Prostate gland (tissue), 2 donors: ENCODE measurements around the gene KPNA1. TPM values are rescaled to one million over a fixed set of nuclear protein-coding genes. Genes with fewer than 3 reads are reported as not detected.

Source experiments
- DNase-seq: peaks from one replicate; pipeline ENCODE4 v3.0.0-alpha.2; 2019; ENCODE audit warnings: low spot score
- H3K27ac ChIP-seq, 2 donors: fragments of 200-600 bp; sonication (generic); 2 replicates each; pipeline ENCODE4 v1.5.1; 2017 to 2019
- H3K27me3 ChIP-seq: fragments of 200-600 bp; sonication (generic); replicated peaks from 2 replicates; pipeline ENCODE4 v1.5.1; 2019; ENCODE audit not compliant: insufficient read depth
- H3K36me3 ChIP-seq, 2 donors: fragments of 200-600 bp; sonication (generic); 1 replicate in 1 of 2; 2 replicates in 1 of 2; pipeline versions ENCODE4 v1.5.1 to v1.8.1; 2017 to 2019
- H3K4me1 ChIP-seq: fragments of 200-600 bp; sonication (generic); replicated peaks from 2 replicates; pipeline ENCODE4 v1.5.1; 2019
- H3K4me3 ChIP-seq, 2 donors: fragments of 200-600 bp; sonication (generic); 2 replicates each; pipeline ENCODE4 v1.5.1; 2017 to 2019
- H3K9me3 ChIP-seq: fragments of 200-600 bp; sonication (generic); 2 replicates; pipeline ENCODE4 v1.5.1; 2017
- POLR2A ChIP-seq: fragments of 450-650 bp; IDR thresholded peaks from one replicate; pipeline ENCODE4 v1.6.1; 2016; ENCODE audit warnings: antibody characterized with exemption, mild to moderate bottlenecking
- POLR2AphosphoS5 ChIP-seq: sonication (generic); formaldehyde crosslinking; IDR thresholded peaks from one replicate; pipeline ENCODE4 v1.6.1; 2017; ENCODE audit warnings: antibody characterized with exemption
- WGBS: methylation state at CpG from one replicate; pipeline ENCODE4 v1.1.5; 2018; 5-methylcytosine and 5-hydroxymethylcytosine counted together
- intact Hi-C: fragments of 100-400 bp; cut with DNase I; formaldehyde crosslinking; loops from one replicate; pipeline ENCODE4 v1.14.2; 2022
- total RNA-seq, 2 donors: library from RNA; depleted of rRNA; stranded (reverse); fragments of >200 nt; gene quantifications; one replicate each; pipeline ENCODE4 v1.1.0, GENCODE V29; 2016
- TF ChIP-seq, protein P1 (sequence below), 4 experiments: fragments of 200-600 bp in 2 of 4; fragments of 450-650 bp in 2 of 4; sonication (generic) in 2 of 4; IDR thresholded peaks; 1 replicate in 3 of 4; 2 replicates in 1 of 4; pipeline ENCODE4 v1.5.1; 2016 to 2019; ENCODE audit warnings: antibody characterized with exemption in 4 of 4, mild to moderate bottlenecking in 2 of 4, moderate library complexity in 2 of 4

Gene KPNA1
- total RNA-seq, 2 donors from 2014 or later, result 27.1 to 38.7 TPM

DNA sequence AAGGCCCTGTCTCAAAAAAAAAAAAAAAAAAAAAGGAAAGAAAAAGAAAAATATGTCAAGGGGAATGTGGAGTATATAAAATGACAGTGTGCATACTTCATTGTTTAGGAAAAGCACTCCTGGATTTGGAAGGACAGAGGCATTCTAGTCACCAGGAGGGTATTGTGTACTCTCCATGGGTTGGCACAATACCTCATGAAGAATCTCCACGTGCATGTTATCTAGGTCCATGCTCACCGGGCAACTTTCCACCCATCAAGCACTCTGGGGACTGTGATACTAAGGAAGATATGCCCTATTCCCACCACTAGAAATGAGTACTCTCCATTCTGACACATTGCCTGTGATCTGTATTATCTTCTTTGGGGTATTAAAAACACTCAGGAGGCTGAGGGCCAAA is 15.4 kb upstream of the KPNA1 start:
- intact Hi-C loops, result no loop called here
- Histone ChIP-seq H3K9me3 (no peaks in the 10 kb centered on the region), H3K27me3 (no peaks in the 10 kb centered on the region), H3K36me3 (peaks cover 0 to 5% of the 10 kb centered on the region in 2 donors), H3K27ac (no peak overlapping the region), H3K4me1 (no peaks in the 10 kb centered on the region), H3K4me3 (no peak overlapping the region)
- TF ChIP-seq POLR2AphosphoS5, result no peak
- TF ChIP-seq POLR2A, result no peak
- TF ChIP-seq, protein P1, sequence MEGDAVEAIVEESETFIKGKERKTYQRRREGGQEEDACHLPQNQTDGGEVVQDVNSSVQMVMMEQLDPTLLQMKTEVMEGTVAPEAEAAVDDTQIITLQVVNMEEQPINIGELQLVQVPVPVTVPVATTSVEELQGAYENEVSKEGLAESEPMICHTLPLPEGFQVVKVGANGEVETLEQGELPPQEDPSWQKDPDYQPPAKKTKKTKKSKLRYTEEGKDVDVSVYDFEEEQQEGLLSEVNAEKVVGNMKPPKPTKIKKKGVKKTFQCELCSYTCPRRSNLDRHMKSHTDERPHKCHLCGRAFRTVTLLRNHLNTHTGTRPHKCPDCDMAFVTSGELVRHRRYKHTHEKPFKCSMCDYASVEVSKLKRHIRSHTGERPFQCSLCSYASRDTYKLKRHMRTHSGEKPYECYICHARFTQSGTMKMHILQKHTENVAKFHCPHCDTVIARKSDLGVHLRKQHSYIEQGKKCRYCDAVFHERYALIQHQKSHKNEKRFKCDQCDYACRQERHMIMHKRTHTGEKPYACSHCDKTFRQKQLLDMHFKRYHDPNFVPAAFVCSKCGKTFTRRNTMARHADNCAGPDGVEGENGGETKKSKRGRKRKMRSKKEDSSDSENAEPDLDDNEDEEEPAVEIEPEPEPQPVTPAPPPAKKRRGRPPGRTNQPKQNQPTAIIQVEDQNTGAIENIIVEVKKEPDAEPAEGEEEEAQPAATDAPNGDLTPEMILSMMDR (IDR thresholded peaks at IDR 0.05), result no peak
- WGBS, result 61% methylated on average over 2 of the region's 2 CpGs
- DNase-seq, result no peak

DNA sequence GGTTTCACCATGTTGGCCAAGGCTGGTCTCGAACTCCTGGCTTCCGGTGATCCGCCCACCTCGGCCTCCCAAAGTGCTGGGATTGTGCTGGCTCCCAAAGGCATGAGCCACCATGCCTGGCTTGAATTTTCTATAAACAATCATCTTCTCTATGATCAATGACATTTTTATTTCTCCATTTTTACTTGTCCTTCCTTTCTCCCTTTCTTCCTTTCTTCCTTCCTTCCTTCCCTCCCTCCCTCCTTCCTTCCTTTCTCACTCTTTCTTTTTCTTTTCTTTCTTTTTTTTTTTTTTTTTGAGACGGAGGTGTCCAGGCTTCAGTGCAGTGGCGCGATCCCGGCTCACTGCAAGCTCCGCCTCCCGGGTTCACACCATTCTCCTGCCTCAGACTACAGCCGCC is 8.6 kb upstream of the KPNA1 start:
- no peak for DNase-seq
- WGBS, result 94% methylated on average over 11 of the region's 11 CpGs
- Histone ChIP-seq H3K4me3 (no peak overlapping the region), H3K9me3 (no peaks in the 10 kb centered on the region), H3K27me3 (no peaks in the 10 kb centered on the region), H3K27ac (no peak overlapping the region), H3K4me1 (no peaks in the 10 kb centered on the region), H3K36me3 (no peaks in the 10 kb centered on the region)
- TF ChIP-seq, protein P1 (IDR thresholded peaks at IDR 0.05), result no peak
- TF ChIP-seq POLR2AphosphoS5, result no peak
- no peak for TF ChIP-seq POLR2A
- intact Hi-C loops, result no loop called here

DNA sequence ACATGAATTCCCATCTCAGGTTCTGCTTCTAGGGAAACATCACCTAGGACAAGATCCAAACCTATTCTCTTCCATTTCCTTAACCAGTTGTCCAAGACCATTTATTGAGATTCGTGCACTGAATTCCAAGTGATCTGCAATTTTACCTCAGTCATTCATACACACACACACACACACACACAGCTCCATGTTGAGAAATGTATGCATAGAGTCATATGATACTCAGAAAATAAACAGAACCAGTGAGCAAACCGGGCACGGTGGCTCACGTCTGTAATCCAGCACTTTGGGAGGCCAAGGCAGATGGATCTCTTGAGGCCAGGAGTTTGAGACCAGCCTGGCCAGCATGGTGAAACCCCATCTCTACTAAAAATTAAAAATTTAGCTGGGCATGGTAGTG is 6.1 kb upstream of the KPNA1 start:
- H3K27ac ChIP-seq, result no peak overlapping the region
- no peaks in the 10 kb centered on the region for H3K36me3 ChIP-seq
- TF ChIP-seq POLR2AphosphoS5, result no peak
- TF ChIP-seq, protein P1 (IDR thresholded peaks at IDR 0.05), result no peak
- no peak for TF ChIP-seq POLR2A
- no peak for DNase-seq
- H3K27me3 ChIP-seq, result no peaks in the 10 kb centered on the region
- no peak overlapping the region for H3K4me3 ChIP-seq
- intact Hi-C loops, result no loop called here
- WGBS, result 61% methylated on average over 4 of the region's 4 CpGs
- H3K9me3 ChIP-seq, result no peaks in the 10 kb centered on the region
- no peaks in the 10 kb centered on the region for H3K4me1 ChIP-seq

DNA sequence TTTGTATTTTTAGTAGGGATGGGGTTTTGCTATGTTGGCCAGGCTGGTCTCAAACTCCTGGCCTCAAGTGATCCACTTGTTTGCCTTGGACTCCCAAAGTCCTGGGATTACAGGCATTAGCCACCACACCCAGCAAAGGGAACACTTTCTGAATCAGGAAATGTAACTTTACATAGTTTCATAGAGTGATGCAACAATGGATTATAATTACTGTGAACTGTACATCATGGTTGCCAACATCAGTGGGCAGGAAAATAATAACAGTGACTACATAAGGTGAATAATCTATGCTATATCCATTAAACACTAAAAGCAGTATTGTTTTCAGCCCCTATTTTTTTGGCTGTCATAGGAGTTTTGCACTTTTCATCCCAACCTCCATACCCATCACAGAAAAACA is 5.0 kb upstream of the KPNA1 start:
- Histone ChIP-seq H3K27ac (no peak overlapping the region), H3K4me1 (no peaks in the 10 kb centered on the region), H3K9me3 (no peaks in the 10 kb centered on the region), H3K4me3 (no peak overlapping the region), H3K36me3 (no peaks in the 10 kb centered on the region), H3K27me3 (no peaks in the 10 kb centered on the region)
- TF ChIP-seq POLR2A (no peak), POLR2AphosphoS5 (no peak)
- TF ChIP-seq, protein P1 (IDR thresholded peaks at IDR 0.05), result no peak
- intact Hi-C loops, result loop anchor here (10.0 kb wide), 1 partner anchor 105 kb away; the partner anchor contains the start of gene WDR5B
- DNase-seq, result no peak

DNA sequence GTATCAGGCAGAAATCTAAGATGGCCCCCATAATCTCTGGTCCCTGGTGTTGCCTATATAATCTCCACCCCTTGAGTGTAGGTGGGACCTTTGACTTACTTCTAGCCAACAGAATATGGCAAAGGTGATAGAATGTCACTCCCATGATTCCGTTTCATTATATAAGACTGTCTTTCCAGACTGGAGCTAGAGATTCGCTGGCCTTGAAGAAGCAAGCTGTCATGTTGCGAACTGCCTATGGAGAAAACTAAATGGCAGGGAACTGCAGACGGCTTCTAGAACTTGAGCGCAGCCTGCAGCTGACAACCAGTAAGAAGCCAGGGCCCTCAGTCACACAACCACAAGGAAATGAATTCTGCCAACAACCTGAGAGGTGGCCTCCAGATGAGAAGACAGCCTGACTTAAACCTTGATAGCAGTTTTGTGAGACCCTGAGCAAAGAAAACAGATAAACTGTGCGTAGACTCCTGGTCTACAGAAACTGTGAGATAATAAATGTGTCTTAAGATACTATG is 2.2 kb upstream of the KPNA1 start:
- 87% methylated on average over 6 of the region's 6 CpGs for WGBS
- Histone ChIP-seq H3K36me3 (no peaks in the 10 kb centered on the region), H3K4me1 (no peaks in the 10 kb centered on the region), H3K27ac (no peak overlapping the region), H3K4me3 (no peak overlapping the region), H3K27me3 (no peaks in the 10 kb centered on the region), H3K9me3 (no peaks in the 10 kb centered on the region)
- TF ChIP-seq POLR2AphosphoS5 (no peak), POLR2A (no peak)
- TF ChIP-seq, protein P1 (IDR thresholded peaks at IDR 0.05), result no peak
- DNase-seq, result no peak
- intact Hi-C loops, result loop anchor here (10.0 kb wide), 1 partner anchor 102 kb away; the partner anchor contains the start of gene WDR5B
